Chondrocyte (in vitro differentiated cells): ENCODE data around the gene ARMC9. TPM values are rescaled to one million over a fixed set of nuclear protein-coding genes. Genes with fewer than 3 reads are reported as not detected.

Experiments
- DNase-seq: peaks from one replicate; pipeline ENCODE4 v3.0.0; 2021; ENCODE audit warnings: mixed read lengths, low spot score
- H3K27ac Mint-ChIP-seq: one replicate; pipeline ENCODE4 v1.8.0; 2021; ENCODE audit warnings: mild to moderate bottlenecking, moderate library complexity, mixed read lengths; ENCODE audit not compliant: unreplicated experiment
- H3K27me3 Mint-ChIP-seq: 2 replicates; pipeline ENCODE4 v1.8.0; 2021; ENCODE audit warnings: low read depth, mixed read lengths
- H3K36me3 Mint-ChIP-seq: 2 replicates; pipeline ENCODE4 v1.8.0; 2021; ENCODE audit warnings: low read depth, mixed read lengths
- H3K4me1 Mint-ChIP-seq: 2 replicates; pipeline ENCODE4 v1.8.0; 2021; ENCODE audit warnings: low read depth, mild to moderate bottlenecking, mixed read lengths
- H3K4me3 Mint-ChIP-seq: one replicate; pipeline ENCODE4 v1.8.0; 2021; ENCODE audit warnings: mild to moderate bottlenecking, moderate library complexity, mixed read lengths; ENCODE audit not compliant: unreplicated experiment
- H3K9me3 Mint-ChIP-seq: 2 replicates; pipeline ENCODE4 v1.8.0; 2021; ENCODE audit warnings: low read depth, mixed read lengths
- total RNA-seq: library from RNA; stranded (reverse); gene quantifications from 3 replicates; pipeline ENCODE4 v1.2.1, GENCODE V29; 2021
- TF ChIP-seq, protein P1 (sequence below): fragments of 200-600 bp; sonication (generic); IDR thresholded peaks from 2 replicates; pipeline ENCODE4 v1.5.0; 2021; ENCODE audit warnings: antibody characterized with exemption, mild to moderate bottlenecking, moderate library complexity

ARMC9 gene
- total RNA-seq, 1 donor from 2014 or later, result 188 TPM

DNA sequence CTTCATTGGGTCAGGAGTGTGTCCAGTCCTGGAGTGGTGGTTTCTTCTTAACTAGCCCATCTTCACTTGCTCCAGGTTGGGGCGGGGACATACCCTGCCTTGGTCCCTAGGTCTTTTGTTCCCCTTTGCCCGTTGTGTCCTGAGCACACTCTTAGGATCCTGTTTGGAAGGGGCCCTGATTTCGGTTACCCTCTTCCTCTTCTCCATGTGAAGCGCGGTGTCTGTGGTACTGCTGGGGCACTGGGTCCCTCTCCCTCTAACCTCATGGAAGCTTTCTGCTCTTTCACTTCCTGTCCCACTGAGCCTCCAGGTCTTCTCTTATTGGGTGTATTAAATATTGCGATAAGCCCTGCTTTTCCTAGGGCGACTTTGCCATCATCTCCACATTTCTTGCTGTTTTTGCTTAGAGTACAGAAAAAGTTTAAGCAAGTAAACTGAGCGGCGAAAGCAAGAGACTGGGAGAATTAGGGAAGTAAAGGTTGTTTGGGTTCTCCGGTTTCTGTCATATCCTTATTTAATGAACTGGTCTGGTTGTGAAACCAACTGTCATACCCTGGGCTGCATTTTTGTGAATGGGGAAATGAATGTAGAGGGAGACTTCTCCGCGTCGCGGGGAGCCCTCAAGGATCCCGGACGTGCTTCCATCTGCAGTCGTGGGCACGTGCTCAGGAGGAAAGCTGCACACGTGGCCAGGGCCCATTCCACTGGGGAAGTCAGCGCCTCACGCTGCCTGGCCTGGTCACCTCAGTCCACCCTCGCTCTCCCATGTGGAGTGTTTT is 123.3 kb downstream of the ARMC9 start:
- Mint-ChIP-seq H3K36me3 (peaks cover 24% of the 10 kb centered on the region), H3K4me3 (no peak overlapping the region), H3K9me3 (no peaks in the 10 kb centered on the region), H3K27me3 (no peaks in the 10 kb centered on the region), H3K4me1 (no peaks in the 10 kb centered on the region), H3K27ac (peak overlapping the region; percentile 59)
- TF ChIP-seq, protein P1, sequence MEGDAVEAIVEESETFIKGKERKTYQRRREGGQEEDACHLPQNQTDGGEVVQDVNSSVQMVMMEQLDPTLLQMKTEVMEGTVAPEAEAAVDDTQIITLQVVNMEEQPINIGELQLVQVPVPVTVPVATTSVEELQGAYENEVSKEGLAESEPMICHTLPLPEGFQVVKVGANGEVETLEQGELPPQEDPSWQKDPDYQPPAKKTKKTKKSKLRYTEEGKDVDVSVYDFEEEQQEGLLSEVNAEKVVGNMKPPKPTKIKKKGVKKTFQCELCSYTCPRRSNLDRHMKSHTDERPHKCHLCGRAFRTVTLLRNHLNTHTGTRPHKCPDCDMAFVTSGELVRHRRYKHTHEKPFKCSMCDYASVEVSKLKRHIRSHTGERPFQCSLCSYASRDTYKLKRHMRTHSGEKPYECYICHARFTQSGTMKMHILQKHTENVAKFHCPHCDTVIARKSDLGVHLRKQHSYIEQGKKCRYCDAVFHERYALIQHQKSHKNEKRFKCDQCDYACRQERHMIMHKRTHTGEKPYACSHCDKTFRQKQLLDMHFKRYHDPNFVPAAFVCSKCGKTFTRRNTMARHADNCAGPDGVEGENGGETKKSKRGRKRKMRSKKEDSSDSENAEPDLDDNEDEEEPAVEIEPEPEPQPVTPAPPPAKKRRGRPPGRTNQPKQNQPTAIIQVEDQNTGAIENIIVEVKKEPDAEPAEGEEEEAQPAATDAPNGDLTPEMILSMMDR, result no peak
- peak; percentile 7 for DNase-seq

DNA sequence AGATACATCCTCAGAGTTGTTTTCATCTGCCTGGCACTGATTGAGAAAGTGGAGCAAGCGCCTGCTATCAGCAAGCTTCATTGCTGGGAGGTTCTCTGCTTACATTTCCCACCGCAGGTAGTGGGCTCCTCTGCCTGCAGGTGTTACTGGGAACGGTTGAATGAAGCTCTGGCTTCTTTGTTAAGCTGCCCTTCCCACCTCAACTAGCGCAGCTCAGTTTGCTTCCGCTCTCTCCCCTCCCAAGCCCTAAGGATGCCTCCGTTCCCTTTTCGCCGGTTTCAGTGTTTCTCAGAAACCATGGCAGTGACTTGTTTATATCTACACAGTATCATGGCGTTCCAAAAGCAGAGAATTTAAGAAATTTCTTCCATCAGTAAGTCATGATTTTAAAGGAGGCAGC is 124.9 kb downstream of the ARMC9 start:
- H3K36me3 Mint-ChIP-seq, result peaks cover 26% of the 10 kb centered on the region
- no peaks in the 10 kb centered on the region for H3K9me3 Mint-ChIP-seq
- DNase-seq, result no peak
- H3K27me3 Mint-ChIP-seq, result no peaks in the 10 kb centered on the region
- peak overlapping the region; percentile 4 for H3K27ac Mint-ChIP-seq
- no peaks in the 10 kb centered on the region for H3K4me1 Mint-ChIP-seq
- TF ChIP-seq, protein P1, result no peak
- H3K4me3 Mint-ChIP-seq, result no peak overlapping the region

DNA sequence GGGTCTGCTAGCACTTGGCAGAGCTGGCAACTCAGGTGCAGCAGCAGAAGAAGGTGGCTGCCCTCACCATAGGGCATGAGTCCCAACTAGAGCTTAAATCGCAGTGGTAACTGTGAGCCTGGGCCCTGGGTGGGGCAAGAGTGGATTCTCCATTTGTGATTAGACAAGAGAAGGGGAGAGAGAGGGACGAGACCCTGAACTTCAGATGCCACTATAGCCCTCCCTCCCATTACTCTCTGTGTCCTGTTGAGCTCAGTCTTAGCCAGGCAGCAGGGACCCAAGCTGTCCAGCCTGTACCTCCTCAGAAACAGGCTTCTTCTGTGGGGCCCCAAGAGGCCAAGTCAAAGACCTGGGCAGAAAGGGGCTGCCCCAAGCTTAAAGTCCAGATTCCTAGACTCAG is 127.4 kb downstream of the ARMC9 start:
- TF ChIP-seq, protein P1, result no peak
- DNase-seq, result no peak
- H3K36me3 Mint-ChIP-seq, result peaks cover 22% of the 10 kb centered on the region
- H3K27me3 Mint-ChIP-seq, result no peaks in the 10 kb centered on the region
- H3K4me3 Mint-ChIP-seq, result no peak overlapping the region
- no peaks in the 10 kb centered on the region for H3K4me1 Mint-ChIP-seq
- H3K27ac Mint-ChIP-seq, result no peak overlapping the region
- H3K9me3 Mint-ChIP-seq, result no peaks in the 10 kb centered on the region

DNA sequence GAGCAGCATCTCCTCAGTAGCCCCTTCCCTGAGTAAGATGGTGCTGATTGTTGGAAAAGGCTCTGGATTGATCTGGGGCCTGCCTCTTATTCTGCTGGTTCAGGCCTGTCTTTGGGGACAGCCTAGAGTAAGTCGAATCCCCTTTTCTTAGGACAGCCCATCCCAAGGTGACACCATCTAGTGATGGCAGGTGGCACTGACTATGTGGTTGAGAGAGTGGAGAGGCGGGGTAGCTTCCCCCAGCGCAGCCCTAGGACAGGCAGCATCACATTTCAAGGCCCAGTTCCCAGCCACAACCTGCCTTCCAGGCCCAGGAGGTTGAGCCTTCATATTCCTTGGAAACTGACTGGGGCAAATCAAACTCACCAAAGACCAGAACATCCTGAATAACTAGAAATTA is 128.0 kb downstream of the ARMC9 start:
- no peak overlapping the region for H3K27ac Mint-ChIP-seq
- no peak for DNase-seq
- H3K36me3 Mint-ChIP-seq, result peaks cover 25% of the 10 kb centered on the region
- H3K9me3 Mint-ChIP-seq, result no peaks in the 10 kb centered on the region
- no peaks in the 10 kb centered on the region for H3K4me1 Mint-ChIP-seq
- H3K27me3 Mint-ChIP-seq, result no peaks in the 10 kb centered on the region
- TF ChIP-seq, protein P1, result no peak
- no peak overlapping the region for H3K4me3 Mint-ChIP-seq

DNA sequence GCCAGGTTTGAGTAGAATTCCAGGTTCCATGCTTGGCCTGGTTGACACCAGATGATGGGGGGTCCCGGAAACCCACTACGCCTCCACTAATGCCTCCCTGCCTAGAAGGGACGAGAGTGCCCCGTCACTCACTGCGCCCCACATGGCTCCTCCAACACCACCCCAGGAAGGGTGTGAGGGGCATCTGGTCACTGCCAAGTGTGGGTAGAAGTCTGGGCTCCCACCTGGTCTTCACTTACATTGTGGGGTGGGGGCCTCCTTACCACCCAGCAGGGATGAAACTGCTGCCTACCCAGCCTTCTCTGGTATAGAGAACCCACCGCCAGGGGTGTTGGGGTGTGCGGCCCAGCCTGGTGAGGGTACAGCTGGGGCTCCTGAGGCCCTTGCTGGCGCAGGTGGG is 131.9 kb downstream of the ARMC9 start:
- no peak overlapping the region for H3K27ac Mint-ChIP-seq
- H3K4me3 Mint-ChIP-seq, result no peak overlapping the region
- H3K4me1 Mint-ChIP-seq, result peaks cover 22% of the 10 kb centered on the region
- H3K27me3 Mint-ChIP-seq, result no peaks in the 10 kb centered on the region
- H3K36me3 Mint-ChIP-seq, result peaks cover 43% of the 10 kb centered on the region
- no peaks in the 10 kb centered on the region for H3K9me3 Mint-ChIP-seq
- DNase-seq, result no peak
- TF ChIP-seq, protein P1, result no peak
